HepG2 (cell line): ENCODE measurements around the gene ALDOA. TPM values are rescaled to one million over a fixed set of nuclear protein-coding genes. Genes with fewer than 3 reads are reported as not detected.

Source experiments
- AGO1 ChIP-seq: fragments of 200-400 bp; formaldehyde crosslinking; IDR thresholded peaks from 2 replicates; pipeline ENCODE4 v1.6.1; 2017; ENCODE audit warnings: mild to moderate bottlenecking, low read depth, low read length, moderate library complexity; ENCODE audit not compliant: poor library complexity, severe bottlenecking
- CTCF ChIP-seq: sonication (generic); formaldehyde crosslinking; IDR thresholded peaks from 2 replicates; pipeline ENCODE4 v1.5.0; 2020; ENCODE audit warnings: mild to moderate bottlenecking, missing genetic modification reagents, moderate library complexity
- HNRNPLL ChIP-seq: fragments of 200-400 bp; formaldehyde crosslinking; IDR thresholded peaks from 2 replicates; pipeline ENCODE4 v1.6.1; 2017; ENCODE audit warnings: mild to moderate bottlenecking, low read depth, low read length; ENCODE audit not compliant: poor library complexity, severe bottlenecking
- PHB2 ChIP-seq: fragments of 450-650 bp; IDR thresholded peaks from 2 replicates; pipeline ENCODE4 v1.6.1; 2018; ENCODE audit not compliant: partially characterized antibody
- RBM39 ChIP-seq: fragments of 200-400 bp; formaldehyde crosslinking; IDR thresholded peaks from one replicate; pipeline ENCODE4 v1.6.1; 2018; ENCODE audit warnings: antibody characterized with exemption, mild to moderate bottlenecking, low read depth, low read length; ENCODE audit not compliant: poor library complexity, severe bottlenecking
- TCF12 ChIP-seq, 2 experiments: fragments of 450-650 bp in 1 of 2; sonication (generic) in 1 of 2; formaldehyde crosslinking in 1 of 2; IDR thresholded peaks; 2 replicates each; pipeline versions ENCODE4 v1.6.1 to v1.8.0; 2017 to 2022; ENCODE audit warnings: antibody characterized with exemption in 1 of 2, mild to moderate bottlenecking in 1 of 2, missing genetic modification reagents in 1 of 2, moderate library complexity in 1 of 2
- TFDP2 ChIP-seq: sonication (generic); formaldehyde crosslinking; IDR thresholded peaks from 2 replicates; pipeline ENCODE4 v1.4.0; 2020; ENCODE audit warnings: missing genetic modification reagents
- ZBTB3 ChIP-seq: sonication (generic); formaldehyde crosslinking; IDR thresholded peaks from 2 replicates; pipeline ENCODE4 v1.4.0; 2020; ENCODE audit warnings: low read depth, mild to moderate bottlenecking, moderate library complexity, missing genetic modification reagents, borderline replicate concordance
- ZC3H4 ChIP-seq: sonication (generic); formaldehyde crosslinking; IDR thresholded peaks from 2 replicates; pipeline ENCODE4 v1.4.0; 2020; ENCODE audit warnings: missing genetic modification reagents, borderline replicate concordance
- ZNF17 ChIP-seq: sonication (generic); formaldehyde crosslinking; IDR thresholded peaks from 2 replicates; pipeline ENCODE4 v1.5.0; 2020; ENCODE audit warnings: mild to moderate bottlenecking, missing genetic modification reagents
- ZNF264 ChIP-seq: sonication (generic); formaldehyde crosslinking; IDR thresholded peaks from 2 replicates; pipeline ENCODE4 v1.4.0; 2020; ENCODE audit warnings: missing genetic modification reagents
- ZNF619 ChIP-seq: sonication (generic); formaldehyde crosslinking; IDR thresholded peaks from 2 replicates; pipeline ENCODE4 v1.4.0; 2020; ENCODE audit warnings: mild to moderate bottlenecking, missing genetic modification reagents
- ZNF724P ChIP-seq: sonication (generic); formaldehyde crosslinking; IDR thresholded peaks from 2 replicates; pipeline ENCODE4 v1.8.0; 2022; ENCODE audit warnings: missing genetic modification reagents, borderline replicate concordance
- polyA plus RNA-seq, 8 experiments: library from polyadenylated mRNA; depleted of rRNA in 3 of 8; stranded (reverse) in 7 of 8; unstranded in 1 of 8; fragments of >200 nt; fragmentation: Illumina TruSeq in 4 of 8; extraction: Trizol in 4 of 8; gene quantifications; 2 replicates each; pipeline versions ENCODE4 v1.2.1 to v1.2.3, GENCODE V29; 2011 to 2016; ENCODE audit warnings: low read depth in 4 of 8, missing spikeins in 1 of 8, mixed read lengths in 1 of 8; ENCODE audit not compliant: insufficient read depth in 1 of 8
- total RNA-seq, 5 experiments: library from RNA; depleted of rRNA; stranded (reverse); fragments of >200 nt; fragmentation: Illumina TruSeq; extraction: Trizol; gene quantifications; 2 replicates each; pipeline ENCODE4 v1.2.3, GENCODE V29; 2016; ENCODE audit warnings: low read depth in 1 of 5
- TF ChIP-seq, protein P1 (sequence below): sonication (generic); formaldehyde crosslinking; conservative IDR thresholded peaks from 2 replicates; pipeline ENCODE4 v1.8.0; 2022; ENCODE audit warnings: mild to moderate bottlenecking, moderate library complexity, missing genetic modification reagents
- TF ChIP-seq, protein P2 (sequence below): sonication (generic); formaldehyde crosslinking; IDR thresholded peaks from 2 replicates; pipeline ENCODE4 v1.5.1; 2020; ENCODE audit warnings: mild to moderate bottlenecking, moderate library complexity, missing genetic modification reagents

ALDOA gene
- total and polyA plus RNA-seq, 2 of the 13 experiments (the other 11 are each of a cell fraction or from before 2014, with no cell fraction given) = 925 to 1,884 TPM

DNA sequence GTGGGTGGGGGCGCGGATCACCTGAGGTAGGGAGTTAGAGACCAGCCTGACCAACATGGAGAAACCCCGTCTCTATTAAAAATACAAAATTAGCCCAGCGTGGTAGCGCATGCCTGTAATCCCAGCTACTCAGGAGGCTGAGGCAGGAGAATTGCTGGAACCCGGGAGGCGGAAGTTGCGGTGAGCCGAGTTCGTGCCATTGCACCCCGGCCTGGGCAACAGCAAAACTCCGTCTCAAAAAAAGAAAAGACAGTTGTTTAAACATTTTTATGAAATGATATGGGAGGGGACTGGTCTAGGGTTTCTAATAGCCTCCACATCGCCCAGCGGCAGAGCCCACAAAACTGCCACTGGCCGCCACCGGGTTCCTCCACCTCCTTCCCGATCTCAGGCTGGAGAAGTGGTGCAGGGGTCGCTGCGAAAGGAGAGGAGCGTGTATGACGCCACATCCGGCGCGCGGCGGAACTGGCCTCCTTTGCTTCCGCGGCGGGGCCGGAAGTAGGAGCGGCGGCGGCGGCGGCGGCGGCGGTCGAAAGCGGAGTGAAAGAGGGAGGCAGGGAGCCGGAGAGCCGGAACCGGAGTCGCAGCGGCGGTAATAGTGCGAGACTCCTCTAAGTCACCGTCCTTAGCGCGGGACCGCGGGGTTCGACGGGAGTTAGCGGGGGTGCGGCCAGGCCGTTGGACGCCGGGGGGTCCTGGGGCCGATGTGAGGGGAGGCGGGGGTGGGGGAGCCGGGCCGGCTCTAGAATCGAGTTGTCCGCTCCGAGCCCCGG, 10.1 kb downstream of the ALDOA start, which contains the start of gene PPP4C (continued):
- TF ChIP-seq, protein P1, sequence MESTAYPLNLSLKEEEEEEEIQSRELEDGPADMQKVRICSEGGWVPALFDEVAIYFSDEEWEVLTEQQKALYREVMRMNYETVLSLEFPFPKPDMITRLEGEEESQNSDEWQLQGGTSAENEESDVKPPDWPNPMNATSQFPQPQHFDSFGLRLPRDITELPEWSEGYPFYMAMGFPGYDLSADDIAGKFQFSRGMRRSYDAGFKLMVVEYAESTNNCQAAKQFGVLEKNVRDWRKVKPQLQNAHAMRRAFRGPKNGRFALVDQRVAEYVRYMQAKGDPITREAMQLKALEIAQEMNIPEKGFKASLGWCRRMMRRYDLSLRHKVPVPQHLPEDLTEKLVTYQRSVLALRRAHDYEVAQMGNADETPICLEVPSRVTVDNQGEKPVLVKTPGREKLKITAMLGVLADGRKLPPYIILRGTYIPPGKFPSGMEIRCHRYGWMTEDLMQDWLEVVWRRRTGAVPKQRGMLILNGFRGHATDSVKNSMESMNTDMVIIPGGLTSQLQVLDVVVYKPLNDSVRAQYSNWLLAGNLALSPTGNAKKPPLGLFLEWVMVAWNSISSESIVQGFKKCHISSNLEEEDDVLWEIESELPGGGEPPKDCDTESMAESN = peak; percentile 65; the same call in 1 of the 2 replicates
- no peak for TF ChIP-seq TCF12 (IDR thresholded peaks at IDR 0.05)
- no peak; the same call in 1 of the 2 replicates for TF ChIP-seq TCF12 (CRISPR knock-in tag; IDR thresholded peaks at IDR 0.05)
- TF ChIP-seq ZNF17 (CRISPR knock-in tag) = no peak
- TF ChIP-seq, protein P2, sequence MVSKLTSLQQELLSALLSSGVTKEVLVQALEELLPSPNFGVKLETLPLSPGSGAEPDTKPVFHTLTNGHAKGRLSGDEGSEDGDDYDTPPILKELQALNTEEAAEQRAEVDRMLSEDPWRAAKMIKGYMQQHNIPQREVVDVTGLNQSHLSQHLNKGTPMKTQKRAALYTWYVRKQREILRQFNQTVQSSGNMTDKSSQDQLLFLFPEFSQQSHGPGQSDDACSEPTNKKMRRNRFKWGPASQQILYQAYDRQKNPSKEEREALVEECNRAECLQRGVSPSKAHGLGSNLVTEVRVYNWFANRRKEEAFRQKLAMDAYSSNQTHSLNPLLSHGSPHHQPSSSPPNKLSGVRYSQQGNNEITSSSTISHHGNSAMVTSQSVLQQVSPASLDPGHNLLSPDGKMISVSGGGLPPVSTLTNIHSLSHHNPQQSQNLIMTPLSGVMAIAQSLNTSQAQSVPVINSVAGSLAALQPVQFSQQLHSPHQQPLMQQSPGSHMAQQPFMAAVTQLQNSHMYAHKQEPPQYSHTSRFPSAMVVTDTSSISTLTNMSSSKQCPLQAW (CRISPR knock-in tag) = 0 out of 2 replicates have a peak, but pooled peaks have one; percentile 10
- TF ChIP-seq ZBTB3 (CRISPR knock-in tag) = no peak
- TF ChIP-seq ZNF724P (CRISPR knock-in tag) = peak; percentile 15; the same call in 1 of the 2 replicates
- TF ChIP-seq ZNF619 (CRISPR knock-in tag) = no peak
- peak; percentile 44 for TF ChIP-seq TFDP2 (CRISPR knock-in tag)
- TF ChIP-seq CTCF (CRISPR knock-in tag) = peak; percentile 51
- peak; percentile 73 for TF ChIP-seq RBM39
- TF ChIP-seq AGO1 = peak; percentile 97
- no peak for TF ChIP-seq ZC3H4 (CRISPR knock-in tag)
- no peak for TF ChIP-seq PHB2
- TF ChIP-seq HNRNPLL = peak; percentile 93
- no peak; the same call in 1 of the 2 replicates for TF ChIP-seq ZNF264 (CRISPR knock-in tag)
